Erythroblast (primary cell): ENCODE data around the gene FBXO3.

Experiments
- DNase-seq, 2 experiments: peaks; one replicate each; lab custom pipeline; 2025; lab: John Stamatoyannopoulos, UW
- GATA1 ChIP-seq: IDR thresholded peaks from 2 replicates; pipeline ENCODE4 v1.6.1; 2011; ENCODE audit warnings: low read depth, mild to moderate bottlenecking, control low read depth, low read length, moderate library complexity
- POLR2A ChIP-seq: IDR thresholded peaks from 2 replicates; pipeline ENCODE4 v1.6.1; 2011; ENCODE audit warnings: mild to moderate bottlenecking, low read length

Gene FBXO3

DNA sequence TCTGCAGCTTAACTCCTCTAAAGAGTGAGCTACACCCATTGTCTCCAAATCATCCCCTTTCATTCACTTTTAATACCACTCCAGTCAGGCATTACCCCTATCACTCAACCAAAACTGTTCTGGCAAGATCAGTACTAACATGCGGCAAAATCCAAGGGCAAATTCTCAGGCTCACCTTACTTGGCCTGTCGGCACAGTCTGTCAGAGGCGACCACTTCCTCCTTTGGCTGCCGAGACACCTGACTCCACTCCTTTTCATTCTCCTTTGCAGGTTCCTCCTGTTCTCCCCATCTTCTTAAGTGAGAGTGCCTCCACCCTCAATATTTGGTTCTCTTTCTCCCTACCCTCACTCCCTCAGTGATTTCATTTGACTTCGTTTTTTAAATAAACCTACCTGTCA lies 77.9 kb downstream of the FBXO3 start:
- TF ChIP-seq POLR2A (no peak), GATA1 (no peak)
- DNase-seq, result no peak

DNA sequence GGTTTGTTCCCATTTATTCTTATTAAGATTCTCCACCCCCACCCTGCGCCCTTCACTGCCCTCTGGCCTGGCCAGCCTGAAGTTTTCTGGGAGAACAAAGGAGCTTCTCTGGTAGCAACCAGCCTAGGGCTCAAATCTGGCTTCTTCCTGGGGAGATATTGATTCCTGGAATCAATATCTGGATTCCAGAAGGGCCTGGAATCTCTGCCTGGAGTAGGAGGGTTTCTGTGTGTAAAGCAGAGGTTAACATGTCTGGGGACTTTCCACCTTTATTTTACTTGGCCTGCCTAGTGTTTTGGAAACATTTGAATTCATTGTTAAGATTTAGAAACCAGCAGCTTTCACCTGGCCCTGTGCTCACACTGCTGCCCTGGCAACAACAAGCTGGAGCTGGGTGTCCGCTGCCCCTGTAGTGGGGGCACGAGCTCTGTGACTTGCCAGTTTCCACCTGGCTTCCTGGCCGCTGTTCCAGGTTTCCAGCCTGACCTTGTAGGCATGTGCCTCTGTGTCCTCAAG lies 79.2 kb downstream of the FBXO3 start:
- TF ChIP-seq GATA1 (no peak), POLR2A (no peak)
- DNase-seq, result no peak

DNA sequence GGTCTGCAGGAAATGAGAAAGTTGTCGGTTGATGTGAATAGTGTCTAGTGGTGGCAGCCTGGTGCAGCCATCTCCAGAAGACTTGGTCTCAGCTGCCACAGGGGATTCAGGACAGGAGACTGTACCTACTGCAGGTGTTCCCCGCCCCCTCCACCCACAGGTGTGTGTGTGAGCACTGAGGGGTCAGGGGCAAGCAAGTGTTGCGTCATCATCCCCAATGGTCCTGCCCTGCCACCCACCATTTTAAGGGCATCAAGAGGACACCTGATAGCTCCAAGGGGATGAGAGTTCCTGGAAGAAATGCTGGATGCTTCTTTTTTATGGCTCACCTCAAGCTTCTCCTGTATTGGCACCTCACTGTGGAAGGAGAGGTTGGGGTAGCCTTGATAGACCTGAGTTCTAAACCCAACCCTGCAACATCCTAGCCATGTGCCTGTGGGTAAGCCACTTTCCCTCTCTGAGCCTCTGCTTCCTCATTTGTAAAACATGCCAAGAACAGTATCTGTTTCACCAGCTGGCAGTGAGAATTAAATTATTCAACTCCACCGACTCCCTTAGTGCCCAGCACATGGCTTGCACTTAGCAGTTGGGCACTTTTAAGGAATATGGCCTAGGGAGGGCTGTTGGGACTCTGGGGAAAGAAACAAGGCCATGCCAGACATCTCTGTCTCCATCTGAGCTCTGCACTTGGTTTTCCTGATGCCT lies 79.8 kb downstream of the FBXO3 start:
- DNase-seq, result no peak

DNA sequence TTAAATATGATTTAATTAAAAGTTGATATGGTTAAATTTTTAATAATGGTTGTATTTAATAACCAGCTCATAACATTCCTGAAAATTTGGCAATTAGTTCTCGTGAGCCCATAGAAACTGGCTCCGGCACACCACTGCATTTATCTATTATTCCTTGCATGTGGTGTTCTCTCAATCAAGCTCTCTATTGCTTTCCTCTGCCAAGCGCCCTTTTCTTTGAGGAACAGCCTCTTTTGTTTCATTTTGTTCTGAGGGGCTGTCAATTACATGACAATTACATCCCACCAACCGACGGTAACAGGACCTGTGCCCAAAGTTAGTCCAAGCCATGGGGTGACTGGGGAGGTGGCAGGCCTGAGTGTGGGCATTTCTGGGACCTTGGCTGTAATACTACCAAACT lies 81.8 kb downstream of the FBXO3 start:
- TF ChIP-seq POLR2A (no peak), GATA1 (no peak)
- no peak for DNase-seq

More for the DNA sequence above, 79.8 kb downstream of the FBXO3 start:
- no peak for TF ChIP-seq POLR2A
- no peak for TF ChIP-seq GATA1

DNA sequence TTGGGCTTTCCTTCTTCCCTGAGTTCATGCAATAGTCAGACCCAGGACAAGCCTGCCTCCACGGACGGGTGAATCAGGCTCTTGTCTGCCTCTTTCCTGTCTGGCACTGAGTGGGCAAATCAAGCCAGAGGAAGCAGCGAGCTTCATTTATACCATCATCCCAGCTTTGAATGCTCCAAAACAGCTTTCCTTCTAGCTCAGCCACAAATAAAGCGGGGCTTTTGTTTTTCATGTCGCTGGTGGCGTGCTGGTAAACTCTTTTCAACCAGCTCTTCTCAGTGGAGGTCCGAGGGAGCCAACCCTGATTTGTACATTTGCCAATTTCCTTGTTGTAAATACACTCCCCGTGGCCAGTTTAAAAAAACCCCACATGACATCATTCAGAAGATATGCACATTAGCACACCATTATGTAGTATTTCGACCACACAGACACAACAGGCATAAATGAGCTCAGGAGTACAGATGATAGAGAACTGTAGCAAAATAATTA lies 82.3 kb downstream of the FBXO3 start:
- no peak for TF ChIP-seq GATA1
- no peak for TF ChIP-seq POLR2A
- DNase-seq, result no peak

DNA sequence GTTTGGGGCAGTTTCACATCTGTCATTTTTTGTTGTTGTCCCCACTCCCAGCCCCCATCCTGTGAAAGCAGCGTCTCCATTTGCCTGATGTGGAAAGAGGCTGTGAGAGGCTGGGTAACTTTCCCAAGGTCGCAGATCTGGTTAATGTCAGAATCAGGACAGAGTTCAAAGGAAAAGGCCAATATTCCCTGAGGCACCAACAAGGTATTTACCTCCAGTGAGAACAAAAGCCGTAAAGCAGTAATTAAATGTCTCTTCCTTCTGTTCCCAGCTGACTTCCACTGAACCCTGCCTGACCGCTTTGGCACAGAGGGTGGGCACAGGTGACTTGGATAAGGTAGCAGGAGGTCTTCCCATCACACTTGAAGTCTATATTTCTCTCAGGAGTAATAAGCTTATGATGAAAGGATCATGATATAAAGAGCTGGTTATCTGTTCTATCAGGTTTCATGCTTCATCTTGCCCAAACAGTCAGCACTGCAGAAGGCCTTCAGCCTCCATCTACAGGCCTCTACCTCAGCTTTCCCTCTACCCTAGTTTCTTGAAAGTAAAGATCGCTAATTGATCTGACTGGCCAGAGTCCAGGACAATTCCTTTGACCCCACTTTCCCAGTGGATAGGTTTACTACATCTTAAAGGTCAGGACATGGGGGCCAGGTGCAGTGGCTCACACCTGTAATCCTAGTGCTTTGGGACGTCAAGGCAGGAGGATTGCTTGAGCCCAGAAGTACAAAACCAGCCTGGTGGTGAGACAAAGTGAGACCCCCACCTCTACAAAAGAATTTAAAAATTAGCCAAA lies 83.1 kb downstream of the FBXO3 start:
- TF ChIP-seq GATA1 (no peak), POLR2A (no peak)
- no peak for DNase-seq
